Natural killer cell (primary cell): Measurements from ENCODE around the gene PRDM16. TPM values are rescaled to one million over a fixed set of nuclear protein-coding genes. Genes with fewer than 3 reads are reported as not detected.

Source experiments
- ATAC-seq, 3 donors: fragments of 150-1000 bp in 2 of 3; fragments of 200-7000 bp in 1 of 3; cut with Tn5 transposase; 1 replicate in 1 of 3; 2 replicates in 2 of 3; pipeline ENCODE4 v1.10.0; 2021; ENCODE audit warnings: mild to moderate bottlenecking in 2 of 3, moderate library complexity in 2 of 3
- DNase-seq, 2 donors: peaks; one replicate each; pipeline versions ENCODE4 v3.0.0 to v3.0.0-alpha.2; 2013 to 2021; ENCODE audit warnings: mixed read lengths in 1 of 2
- H3K27ac ChIP-seq: one replicate; pipeline ENCODE4 v1.5.1; 2013; ENCODE audit warnings: mild to moderate bottlenecking, low read length
- H3K27me3 ChIP-seq: one replicate; pipeline ENCODE4 v1.6.1; 2013; ENCODE audit warnings: low read length; ENCODE audit not compliant: control insufficient read depth, insufficient read depth
- H3K36me3 ChIP-seq: one replicate; pipeline ENCODE4 v1.6.1; 2013; ENCODE audit warnings: low read length; ENCODE audit not compliant: control insufficient read depth, insufficient read depth
- H3K4me1 ChIP-seq: one replicate; pipeline ENCODE4 v1.6.1; 2013; ENCODE audit warnings: low read length; ENCODE audit not compliant: control insufficient read depth, insufficient read depth
- H3K4me3 ChIP-seq: one replicate; pipeline ENCODE4 v1.5.1; 2013; ENCODE audit warnings: low read length
- H3K9me3 ChIP-seq: one replicate; pipeline ENCODE4 v1.6.1; 2013; ENCODE audit warnings: low read length; ENCODE audit not compliant: control insufficient read depth, insufficient read depth
- H3K27ac Mint-ChIP-seq, 2 donors: one replicate each; pipeline ENCODE4 v1.8.0; 2022; ENCODE audit warnings: mild to moderate bottlenecking in 2 of 2, mixed read lengths in 2 of 2, moderate library complexity in 1 of 2
- H3K27me3 Mint-ChIP-seq, 2 donors: one replicate each; pipeline ENCODE4 v1.8.0; 2022; ENCODE audit warnings: low read depth in 2 of 2, mixed read lengths in 2 of 2
- H3K36me3 Mint-ChIP-seq: one replicate; pipeline ENCODE4 v1.8.0; 2022; ENCODE audit warnings: mixed read lengths
- H3K4me1 Mint-ChIP-seq, 2 donors: one replicate each; pipeline ENCODE4 v1.8.0; 2022; ENCODE audit warnings: mixed read lengths in 2 of 2
- H3K4me3 Mint-ChIP-seq: one replicate; pipeline ENCODE4 v1.8.0; 2022; ENCODE audit warnings: mild to moderate bottlenecking, moderate library complexity, mixed read lengths
- H3K9me3 Mint-ChIP-seq, 2 donors: one replicate each; pipeline ENCODE4 v1.8.0; 2022; ENCODE audit warnings: mixed read lengths in 2 of 2
- CTCF ChIP-seq: fragments of 200-600 bp; IDR thresholded peaks from one replicate; pipeline ENCODE4 v1.8.0; 2022; ENCODE audit warnings: antibody characterized with exemption
- WGBS: methylation state at CpG from one replicate; pipeline ENCODE4 v1.1.7; 2013; ENCODE audit warnings: missing lambda C conversion rate; ENCODE audit not compliant: insufficient coverage; 5-methylcytosine and 5-hydroxymethylcytosine counted together
- intact Hi-C: fragments of 100-400 bp; cut with micrococcal nuclease; formaldehyde crosslinking; loops from one replicate; pipeline ENCODE4 v1.14.2; 2022
- total RNA-seq, 4 donors: library from RNA; stranded (reverse); fragments of 120-200 nt in 1 of 4; gene quantifications; one replicate each; pipeline versions ENCODE4 v1.2.3 to v1.2.4, GENCODE V29; 2013 to 2022

The PRDM16 gene
- total RNA-seq, 3 donors from 2014 or later (not counting 1 experiment from before 2014, with no cell fraction given): 0.25 to 0.64 TPM; not detected in 1

GRCh38 chr1:3353876-3354275 is 284.9 kb downstream of the PRDM16 start:
- no peak for ATAC-seq
- intact Hi-C loops: no loop called here
- H3K36me3 ChIP-seq: no peaks in the 10 kb centered on the region

GRCh38 chr1:3355089-3355488 is 286.1 kb downstream of the PRDM16 start:
- peaks cover 8% of the 10 kb centered on the region for H3K27me3 ChIP-seq
- H3K4me3 ChIP-seq: no peak overlapping the region
- Mint-ChIP-seq H3K9me3 (no peaks in the 10 kb centered on the region), H3K36me3 (no peaks in the 10 kb centered on the region), H3K27me3 (peaks cover 7 to 12% of the 10 kb centered on the region in 2 donors), H3K4me1 (peaks cover 0 to 12% of the 10 kb centered on the region in 2 donors), H3K4me3 (no peak overlapping the region), H3K27ac (no peak overlapping the region)
- TF ChIP-seq CTCF: no peak
- no peak overlapping the region for H3K27ac ChIP-seq
- no peak for ATAC-seq
- DNase-seq: no peak
- H3K4me1 ChIP-seq: peaks cover 23% of the 10 kb centered on the region
- intact Hi-C loops: no loop called here
- 91% methylated on average over 7 of the region's 8 CpGs for WGBS
- no peaks in the 10 kb centered on the region for H3K9me3 ChIP-seq
- H3K36me3 ChIP-seq: no peaks in the 10 kb centered on the region

More at GRCh38 chr1:3353876-3354275, 284.9 kb downstream of the PRDM16 start:
- Mint-ChIP-seq H3K27me3 (peaks cover 7 to 10% of the 10 kb centered on the region in 2 donors), H3K4me3 (no peak overlapping the region), H3K27ac (no peak overlapping the region), H3K36me3 (no peaks in the 10 kb centered on the region), H3K9me3 (no peaks in the 10 kb centered on the region), H3K4me1 (peaks cover 0 to 12% of the 10 kb centered on the region in 2 donors)
- Histone ChIP-seq H3K9me3 (no peaks in the 10 kb centered on the region), H3K27ac (no peak overlapping the region), H3K4me1 (peaks cover 23% of the 10 kb centered on the region), H3K4me3 (no peak overlapping the region), H3K27me3 (peaks cover 8% of the 10 kb centered on the region)
- 90% methylated on average over 8 of the region's 8 CpGs for WGBS
- DNase-seq: no peak
- no peak for TF ChIP-seq CTCF

GRCh38 chr1:3355894-3356826 is 287.2 kb downstream of the PRDM16 start:
- Mint-ChIP-seq H3K36me3 (no peaks in the 10 kb centered on the region), H3K27ac (no peak overlapping the region), H3K27me3 (peaks cover 9 to 16% of the 10 kb centered on the region in 2 donors), H3K9me3 (no peaks in the 10 kb centered on the region), H3K4me1 (peaks cover under 1 to 12% of the 10 kb centered on the region in 2 donors), H3K4me3 (no peak overlapping the region)
- no peak for TF ChIP-seq CTCF
- no peak for DNase-seq
- no peaks in the 10 kb centered on the region for H3K9me3 ChIP-seq
- 88% methylated on average over 37 of the region's 37 CpGs for WGBS
- peaks cover 32% of the 10 kb centered on the region for H3K4me1 ChIP-seq
- no peak for ATAC-seq
- H3K27me3 ChIP-seq: peaks cover 8% of the 10 kb centered on the region
- no peak overlapping the region for H3K4me3 ChIP-seq
- intact Hi-C loops: no loop called here
- no peaks in the 10 kb centered on the region for H3K36me3 ChIP-seq
- no peak overlapping the region for H3K27ac ChIP-seq
